Esophagus muscularis mucosa (tissue), 4 donors: ENCODE data around the gene COL25A1.

Experiments used
- CTCF ChIP-seq, 3 experiments: fragments of 200-600 bp in 2 of 3; fragments of 450-650 bp in 1 of 3; sonication (generic) in 2 of 3; IDR thresholded peaks; one replicate each; pipeline ENCODE4 v1.5.1; 2017 to 2019; ENCODE audit warnings: antibody characterized with exemption in 3 of 3, mild to moderate bottlenecking in 2 of 3, moderate library complexity in 1 of 3
- EP300 ChIP-seq: sonication (generic); formaldehyde crosslinking; IDR thresholded peaks from one replicate; pipeline ENCODE4 v1.6.1; 2017; ENCODE audit warnings: antibody characterized with exemption
- POLR2A ChIP-seq: fragments of 450-650 bp; IDR thresholded peaks from one replicate; pipeline ENCODE4 v1.6.1; 2017; ENCODE audit warnings: antibody characterized with exemption, moderate library complexity, mild to moderate bottlenecking, low read depth
- POLR2AphosphoS5 ChIP-seq, 2 donors: sonication (generic); formaldehyde crosslinking; IDR thresholded peaks; one replicate each; pipeline ENCODE4 v1.6.1; 2017; ENCODE audit warnings: antibody characterized with exemption in 2 of 2

DNA sequence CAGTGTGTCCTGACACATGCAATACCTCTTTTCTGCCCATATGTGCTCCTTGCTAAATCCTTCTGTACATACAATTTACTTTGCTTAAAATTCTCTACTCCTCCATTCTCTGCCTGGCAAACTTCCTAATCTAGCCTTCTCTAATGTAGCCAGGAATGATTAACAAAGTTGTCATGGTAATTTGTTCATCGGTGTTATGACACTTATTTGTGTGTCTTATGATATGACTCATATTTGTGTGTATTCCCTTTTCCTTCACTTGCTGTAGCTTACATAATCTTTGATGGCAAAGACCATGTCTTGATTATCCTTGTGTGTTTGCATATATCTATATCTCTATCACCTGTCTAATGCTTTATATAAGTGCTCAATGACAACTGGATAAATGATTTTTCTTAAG, 133.3 kb downstream of the COL25A1 start:
- no peak for TF ChIP-seq CTCF (IDR thresholded peaks at IDR 0.05)
- TF ChIP-seq POLR2A = no peak
- TF ChIP-seq POLR2AphosphoS5 (IDR thresholded peaks at IDR 0.05) = no peak
- TF ChIP-seq EP300 = no peak
